IPS DF 6.9 (cell line): ENCODE data around the gene VEZF1.
"Not testable (repeated sequence)": the region's sequence is repeated elsewhere in the genome, so short reads cannot be mapped to it uniquely, and the experiment has no call there.

Experiments
- DNase-seq: peaks from one replicate; pipeline ENCODE4 v3.0.0-alpha.2; 2013; ENCODE audit warnings: low read depth, low spot score
- H3K27ac ChIP-seq: one replicate; pipeline ENCODE4 v1.5.1; 2013; ENCODE audit warnings: low read length, control low read depth
- H3K27me3 ChIP-seq: 2 replicates; pipeline ENCODE4 v1.6.1; 2013; ENCODE audit warnings: mild to moderate bottlenecking, low read length; ENCODE audit not compliant: control insufficient read depth, insufficient read depth
- H3K36me3 ChIP-seq: 2 replicates; pipeline ENCODE4 v1.6.1; 2013; ENCODE audit warnings: low read length; ENCODE audit not compliant: control insufficient read depth, insufficient read depth
- H3K4me1 ChIP-seq: 2 replicates; pipeline ENCODE4 v1.6.1; 2013; ENCODE audit warnings: low read length; ENCODE audit not compliant: control insufficient read depth, insufficient read depth
- H3K4me3 ChIP-seq: 2 replicates; pipeline ENCODE4 v1.5.1; 2013; ENCODE audit warnings: mild to moderate bottlenecking, low read length
- H3K9me3 ChIP-seq: 2 replicates; pipeline ENCODE4 v1.6.1; 2013; ENCODE audit warnings: low read length, inconsistent platforms; ENCODE audit not compliant: control insufficient read depth, insufficient read depth
- WGBS: extraction: QIAGEN DNeasy Blood & Tissue Kit; methylation state at CpG from one replicate; pipeline ENCODE4 v1.1.7; 2013; ENCODE audit warnings: mixed read lengths, missing lambda C conversion rate; ENCODE audit not compliant: insufficient read length, insufficient coverage; 5-methylcytosine and 5-hydroxymethylcytosine counted together

VEZF1 gene

GRCh38 chr17:57985675-57985974, 2.4 kb downstream of the VEZF1 start:
- no CpG with 5 or more reads among the region's 1 CpG for WGBS
- Histone ChIP-seq H3K9me3 (no peaks in the 10 kb centered on the region), H3K4me1 (no peaks in the 10 kb centered on the region), H3K36me3 (no peaks in the 10 kb centered on the region), H3K27ac (no peak overlapping the region), H3K4me3 (no peak overlapping the region), H3K27me3 (no peaks in the 10 kb centered on the region)
- no peak for DNase-seq

- H3K27ac ChIP-seq = no peak overlapping the region
- H3K4me3 ChIP-seq = no peak overlapping the region
- DNase-seq = no peak
- H3K9me3 ChIP-seq = no peaks in the 10 kb centered on the region
- H3K4me1 ChIP-seq = no peaks in the 10 kb centered on the region
- no peaks in the 10 kb centered on the region for H3K27me3 ChIP-seq
- WGBS = no CpG with 5 or more reads among the region's 4 CpGs
- no peaks in the 10 kb centered on the region for H3K36me3 ChIP-seq
Measured at GRCh38 chr17:57984936-57985674, 2.9 kb downstream of the VEZF1 start.

DNA sequence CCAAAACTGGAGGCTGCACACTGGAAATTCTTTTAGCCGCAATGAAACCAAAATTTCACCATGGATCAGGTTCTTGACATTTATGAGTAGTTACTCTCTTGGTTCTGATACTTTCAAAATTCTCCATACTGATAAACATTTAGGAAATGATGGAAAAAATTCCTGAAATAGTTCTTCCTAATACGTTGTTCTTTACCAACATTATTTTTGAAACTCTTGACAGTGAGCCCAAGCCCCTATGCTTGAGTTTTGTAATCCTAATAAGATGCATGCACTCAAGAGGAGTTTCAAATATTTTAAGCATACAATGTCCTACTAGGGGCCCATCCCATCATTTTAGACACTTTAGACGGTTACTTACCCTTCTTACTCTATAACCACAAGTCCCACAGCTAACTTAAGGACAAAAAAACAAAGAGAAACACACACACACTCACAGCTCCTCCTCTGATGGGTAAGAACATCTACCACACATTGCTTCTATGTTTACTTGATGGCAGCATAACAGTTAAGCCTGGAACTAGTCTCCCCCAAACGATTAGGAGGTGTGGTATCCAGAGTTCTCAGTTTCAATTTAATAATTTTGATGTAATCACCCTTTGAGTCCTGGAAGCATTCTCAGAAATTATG, 3.7 kb downstream of the VEZF1 start:
- H3K4me1 ChIP-seq = no peaks in the 10 kb centered on the region
- WGBS = no CpG with 5 or more reads among the region's 4 CpGs
- H3K4me3 ChIP-seq = no peak overlapping the region
- no peaks in the 10 kb centered on the region for H3K9me3 ChIP-seq
- H3K36me3 ChIP-seq = no peaks in the 10 kb centered on the region
- DNase-seq = no peak
- no peaks in the 10 kb centered on the region for H3K27me3 ChIP-seq
- H3K27ac ChIP-seq = no peak overlapping the region

DNA sequence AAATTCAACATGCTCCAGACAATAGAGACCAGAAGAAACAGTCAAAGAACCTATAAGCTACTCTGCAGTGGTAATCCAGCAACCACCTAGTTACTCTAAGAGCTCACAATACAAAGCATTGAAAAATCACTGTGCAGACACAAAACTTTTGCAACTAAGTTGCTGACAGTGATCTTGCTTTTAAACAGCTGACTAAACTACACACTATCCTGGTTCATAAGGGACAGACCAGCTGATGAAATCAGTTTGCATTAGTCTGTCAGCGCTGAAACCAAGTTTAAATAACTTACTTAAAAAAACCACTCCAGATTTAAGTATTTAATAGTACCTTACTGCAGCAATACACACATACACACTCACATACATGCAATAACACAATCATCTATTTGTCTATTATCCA, 4.6 kb downstream of the VEZF1 start:
- H3K27ac ChIP-seq = no peak overlapping the region
- H3K4me3 ChIP-seq = no peak overlapping the region
- no peak for DNase-seq
- H3K36me3 ChIP-seq = 0 out of 2 replicates have a peak, but pooled peaks cover 4% of the 10 kb centered on the region
- no peaks in the 10 kb centered on the region for H3K9me3 ChIP-seq
- no peaks in the 10 kb centered on the region for H3K4me1 ChIP-seq
- no peaks in the 10 kb centered on the region for H3K27me3 ChIP-seq
- no CpG with 5 or more reads among the region's 1 CpG for WGBS

- H3K36me3 ChIP-seq = 0 out of 2 replicates have a peak, but pooled peaks cover 4% of the 10 kb centered on the region
- H3K4me3 ChIP-seq = no peak overlapping the region
- no CpG with 5 or more reads among the region's 14 CpGs for whole genome bisulfite sequencing
Measured at GRCh38 chr17:57982452-57983170, 5.4 kb downstream of the VEZF1 start.

GRCh38 chr17:57980522-57980921, 7.5 kb downstream of the VEZF1 start:
- DNase-seq = no peak
- Histone ChIP-seq H3K4me3 (no peak overlapping the region), H3K27me3 (no peaks in the 10 kb centered on the region), H3K9me3 (no peaks in the 10 kb centered on the region), H3K27ac (no peak overlapping the region), H3K4me1 (no peaks in the 10 kb centered on the region), H3K36me3 (peaks cover 6% of the 10 kb centered on the region; the same call in 1 of the 2 replicates)
- WGBS = no CpG with 5 or more reads among the region's 4 CpGs

More at GRCh38 chr17:57982452-57983170, 5.4 kb downstream of the VEZF1 start:
- no peaks in the 10 kb centered on the region for H3K27me3 ChIP-seq
- no peak overlapping the region for H3K27ac ChIP-seq
- DNase-seq = no peak
- H3K9me3 ChIP-seq = no peaks in the 10 kb centered on the region
- no peaks in the 10 kb centered on the region for H3K4me1 ChIP-seq

GRCh38 chr17:57979076-57979475, 9.0 kb downstream of the VEZF1 start:
- no peak for DNase-seq
- Histone ChIP-seq H3K4me1 (no peaks in the 10 kb centered on the region), H3K9me3 (no peaks in the 10 kb centered on the region), H3K27ac (no peak overlapping the region), H3K36me3 (peaks cover 15% of the 10 kb centered on the region; the same call in 1 of the 2 replicates), H3K27me3 (no peaks in the 10 kb centered on the region), H3K4me3 (no peak overlapping the region)
- no CpG with 5 or more reads among the region's 1 CpG for WGBS

DNA sequence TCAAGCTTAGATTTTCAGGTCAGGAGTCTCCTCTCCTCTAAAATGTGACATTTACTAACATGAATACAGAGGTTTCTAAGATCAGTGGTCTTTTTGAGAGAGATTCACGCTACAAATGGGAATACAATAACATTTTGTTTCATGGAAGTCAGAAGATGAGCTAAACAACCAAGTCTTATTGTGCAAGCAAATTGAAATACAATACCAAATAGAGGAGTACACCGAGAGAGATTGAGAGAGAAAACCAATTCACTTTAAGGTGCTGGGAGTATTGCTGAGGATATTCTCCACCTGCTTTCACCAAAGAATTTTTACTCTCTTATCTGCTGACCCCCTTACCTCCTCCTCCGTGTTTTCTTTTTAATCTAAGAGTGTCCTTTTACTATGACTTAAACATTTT, 11.5 kb downstream of the VEZF1 start:
- no CpG with 5 or more reads among the region's 3 CpGs for WGBS
- Histone ChIP-seq H3K9me3 (no peaks in the 10 kb centered on the region), H3K4me3 (no peak overlapping the region), H3K27me3 (no peaks in the 10 kb centered on the region), H3K27ac (no peak overlapping the region), H3K4me1 (no peaks in the 10 kb centered on the region), H3K36me3 (peaks cover 15% of the 10 kb centered on the region; the same call in 1 of the 2 replicates)
- DNase-seq = no peak

DNA sequence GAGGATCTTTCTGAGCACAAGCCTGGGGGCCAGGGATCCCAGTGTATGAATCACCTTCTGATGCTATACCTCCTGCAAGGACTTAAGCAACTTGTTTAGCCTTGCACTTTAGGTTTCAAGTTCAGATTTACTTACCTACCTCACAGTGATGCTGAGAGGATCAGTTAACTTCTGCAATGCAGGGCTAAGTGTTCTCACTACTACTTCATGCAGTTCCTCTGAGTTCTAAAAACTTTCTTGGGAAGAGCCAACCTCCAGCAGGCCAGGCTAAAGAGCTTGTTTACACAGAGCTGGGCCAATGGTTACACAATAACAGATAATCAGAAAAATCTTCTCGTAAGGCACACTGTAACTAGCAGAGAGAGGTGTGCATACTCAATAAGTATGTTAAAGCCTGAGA, 13.0 kb downstream of the VEZF1 start:
- Histone ChIP-seq H3K4me3 (no peak overlapping the region), H3K27me3 (no peaks in the 10 kb centered on the region), H3K4me1 (no peaks in the 10 kb centered on the region), H3K9me3 (no peaks in the 10 kb centered on the region), H3K27ac (no peak overlapping the region), H3K36me3 (peaks cover 15% of the 10 kb centered on the region; the same call in 1 of the 2 replicates)
- no peak for DNase-seq
- WGBS = no CpG with 5 or more reads among the region's 1 CpG

DNA sequence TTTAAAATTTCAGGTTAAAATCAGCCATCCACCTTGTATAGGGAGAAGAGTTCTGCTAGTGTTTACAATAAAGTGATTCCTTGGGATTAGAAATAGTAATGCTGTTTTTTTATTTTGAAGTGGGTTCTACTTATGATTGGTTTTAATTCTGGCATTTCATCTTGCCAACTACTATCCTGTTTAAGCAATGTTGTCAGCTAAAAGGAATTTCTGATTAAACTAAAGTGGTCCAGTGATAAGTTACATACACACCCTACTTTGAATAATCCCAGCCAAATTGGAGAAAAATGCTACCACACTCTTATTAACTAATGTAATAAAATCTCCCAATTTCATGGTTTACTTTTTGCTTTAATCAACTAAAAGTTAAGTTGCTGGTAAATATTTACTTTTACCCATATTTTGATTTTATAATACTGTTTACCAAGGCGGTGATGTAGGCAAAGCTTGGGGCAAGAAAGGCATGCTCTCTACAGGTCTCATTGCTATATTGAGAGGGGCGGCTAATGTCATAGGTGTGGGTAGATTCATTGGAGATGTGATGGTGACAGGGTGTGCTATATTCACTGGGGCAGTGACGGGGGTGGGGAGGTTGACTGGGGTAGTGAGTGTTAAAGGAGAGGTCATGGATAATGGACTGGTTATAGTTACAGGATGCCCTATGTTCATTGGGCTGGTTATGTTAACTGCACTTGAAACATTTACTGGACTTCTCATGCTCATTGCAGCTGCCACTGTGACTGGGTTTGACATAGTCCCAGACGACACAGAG, 13.8 kb downstream of the VEZF1 start:
- DNase-seq, H3K27me3 ChIP-seq, H3K9me3 ChIP-seq, H3K4me1 ChIP-seq, H3K27ac ChIP-seq, H3K4me3 ChIP-seq: not testable (repeated sequence)
- peaks cover 15% of the 10 kb centered on the region; the same call in 1 of the 2 replicates for H3K36me3 ChIP-seq
- no CpG with 5 or more reads among the region's 4 CpGs for WGBS
